ENCODE measurements around the gene RING1.

GRCh38 chr6:33211136-33211535 lies 2.8 kb downstream of the RING1 start:
- no peak for TF ChIP-seq POLR2A (IDR thresholded peaks at IDR 0.05)
- TF ChIP-seq CTCF (IDR thresholded peaks at IDR 0.05): no peak
